Activated naive CD8-positive, alpha-beta T cell treated with anti-CD3 and anti-CD28 coated beads, Interleukin-2, amount 50 U/mL, for 24 hours (primary cell): ENCODE measurements around the gene POLR2L.

ENCODE experiments used
- ATAC-seq: fragments of 150-1000 bp; cut with Tn5 transposase; one replicate; pipeline ENCODE4 v1.10.0; 2021
- DNase-seq: peaks from one replicate; pipeline ENCODE4 v3.0.0; 2021
- H3K27ac Mint-ChIP-seq: one replicate; pipeline ENCODE4 v1.8.0; 2021; ENCODE audit warnings: mild to moderate bottlenecking, mixed read lengths
- H3K27me3 Mint-ChIP-seq: one replicate; pipeline ENCODE4 v1.8.0; 2021; ENCODE audit warnings: mixed read lengths
- H3K36me3 Mint-ChIP-seq: one replicate; pipeline ENCODE4 v1.8.0; 2021; ENCODE audit warnings: low read depth, mixed read lengths
- H3K4me1 Mint-ChIP-seq: one replicate; pipeline ENCODE4 v1.8.0; 2021; ENCODE audit warnings: mixed read lengths
- H3K4me3 Mint-ChIP-seq: one replicate; pipeline ENCODE4 v1.8.0; 2021; ENCODE audit warnings: mild to moderate bottlenecking, moderate library complexity, mixed read lengths
- H3K9me3 Mint-ChIP-seq: one replicate; pipeline ENCODE4 v1.8.0; 2021; ENCODE audit warnings: mixed read lengths

POLR2L gene

GRCh38 chr11:791658-792534, 50.4 kb downstream of the POLR2L start:
- ATAC-seq, result no peak
- H3K9me3 Mint-ChIP-seq, result no peaks in the 10 kb centered on the region
- H3K4me3 Mint-ChIP-seq, result no peak overlapping the region
- H3K36me3 Mint-ChIP-seq, result peaks cover 4% of the 10 kb centered on the region
- H3K27me3 Mint-ChIP-seq, result peaks cover 2% of the 10 kb centered on the region
- peaks cover 9% of the 10 kb centered on the region for H3K4me1 Mint-ChIP-seq
- no peak for DNase-seq
- H3K27ac Mint-ChIP-seq, result no peak overlapping the region

DNA sequence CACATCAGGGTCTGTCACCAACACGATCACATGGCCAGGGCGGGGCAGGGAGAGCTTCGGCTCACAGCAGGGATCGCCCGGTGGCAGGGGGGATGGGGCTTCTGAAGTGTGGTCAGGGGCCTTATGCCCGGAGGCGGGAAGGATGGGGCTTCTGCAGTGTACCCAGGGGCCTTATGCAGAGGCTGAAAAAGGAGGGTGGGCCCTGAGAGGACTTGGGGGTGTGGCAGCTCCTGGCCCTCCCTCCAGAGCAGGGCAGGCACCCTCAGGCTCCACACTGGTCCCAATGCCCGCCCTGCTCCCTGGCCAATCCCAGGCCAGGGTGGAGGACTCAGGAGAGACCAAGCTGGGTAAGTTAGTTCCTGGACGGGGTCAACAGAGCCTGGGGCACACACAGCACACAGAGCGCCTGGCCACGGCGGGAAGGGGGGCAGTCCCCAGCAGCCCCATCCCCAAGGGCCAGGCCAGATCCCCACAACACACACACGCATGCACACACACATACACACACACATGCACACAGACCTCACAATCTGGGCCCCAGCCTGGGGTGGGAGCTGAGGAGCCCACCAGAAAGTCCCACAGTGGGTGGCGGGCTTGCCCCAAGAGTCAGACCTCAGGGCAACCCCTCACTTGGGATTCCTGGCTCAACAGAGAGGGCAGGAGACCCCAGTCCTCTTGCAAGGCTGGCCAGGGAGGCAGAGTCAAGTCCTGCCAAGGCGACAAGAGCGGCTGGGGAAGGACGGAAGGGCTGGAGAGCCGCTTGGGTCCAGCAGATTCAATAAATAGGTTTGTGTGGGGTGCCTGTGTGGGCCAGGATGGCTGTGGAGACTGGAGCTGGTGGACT, 51.4 kb downstream of the POLR2L start:
- H3K27ac Mint-ChIP-seq, result peak overlapping the region; percentile 46
- DNase-seq, result no peak
- peaks cover 2% of the 10 kb centered on the region for H3K4me1 Mint-ChIP-seq
- ATAC-seq, result peak; percentile 15
- peaks cover 3% of the 10 kb centered on the region for H3K36me3 Mint-ChIP-seq
- peaks cover 2% of the 10 kb centered on the region for H3K27me3 Mint-ChIP-seq
- H3K9me3 Mint-ChIP-seq, result no peaks in the 10 kb centered on the region
- no peak overlapping the region for H3K4me3 Mint-ChIP-seq

- DNase-seq, result peak; percentile 61
- peaks cover 3% of the 10 kb centered on the region for H3K36me3 Mint-ChIP-seq
- H3K4me1 Mint-ChIP-seq, result peaks cover 2% of the 10 kb centered on the region
- H3K9me3 Mint-ChIP-seq, result no peaks in the 10 kb centered on the region
- ATAC-seq, result peak; percentile 21
- H3K4me3 Mint-ChIP-seq, result peak within 1 kb of the TSS; percentile 26
- peaks cover 2% of the 10 kb centered on the region for H3K27me3 Mint-ChIP-seq
- H3K27ac Mint-ChIP-seq, result peak within 1 kb of the TSS; percentile 46
These were observed 52.4 kb downstream of the POLR2L start, which contains the start of gene CEND1 for GRCh38 chr11:789943-790342. CEND1 (minus strand) TSS chr11:790090; CDS start chr11:788576, 1,514 bp downstream.
